Neural crest cell (in vitro differentiated cells): Measurements from ENCODE around the gene DNAJC24. TPM values are rescaled to one million over a fixed set of nuclear protein-coding genes. Genes with fewer than 3 reads are reported as not detected.
"Not testable (repeated sequence)": the region's sequence is repeated elsewhere in the genome, so short reads cannot be mapped to it uniquely, and the experiment has no call there.

Experiments
- DNase-seq: peaks from one replicate; pipeline ENCODE4 v3.0.0; 2021; ENCODE audit warnings: low read depth, mixed read lengths, low spot score
- H3K27ac Mint-ChIP-seq: one replicate; pipeline ENCODE4 v1.8.0; 2021; ENCODE audit warnings: mild to moderate bottlenecking, mixed read lengths; ENCODE audit not compliant: unreplicated experiment
- H3K27me3 Mint-ChIP-seq: 2 replicates; pipeline ENCODE4 v1.8.0; 2021; ENCODE audit warnings: low read depth, mild to moderate bottlenecking, mixed read lengths
- H3K36me3 Mint-ChIP-seq: 2 replicates; pipeline ENCODE4 v1.8.0; 2021; ENCODE audit warnings: low read depth, mild to moderate bottlenecking, mixed read lengths
- H3K4me1 Mint-ChIP-seq: 2 replicates; pipeline ENCODE4 v1.8.0; 2021; ENCODE audit warnings: mixed read lengths
- H3K4me3 Mint-ChIP-seq: one replicate; pipeline ENCODE4 v1.8.0; 2021; ENCODE audit warnings: mild to moderate bottlenecking, mixed read lengths
- H3K9me3 Mint-ChIP-seq: 2 replicates; pipeline ENCODE4 v1.8.0; 2021; ENCODE audit warnings: mixed read lengths
- CTCF ChIP-seq: fragments of 200-600 bp; sonication (generic); conservative IDR thresholded peaks from 2 replicates; pipeline ENCODE4 v1.5.0; 2021; ENCODE audit warnings: antibody characterized with exemption, mild to moderate bottlenecking
- long read RNA-seq: library from polyadenylated mRNA; unstranded; transcript quantifications from one replicate; pipeline ENCODE4 v2.0.0, GENCODE V29; 2020
- total RNA-seq: library from RNA; stranded (reverse); gene quantifications from 2 replicates; pipeline ENCODE4 v1.2.1, GENCODE V29; 2021

DNAJC24 gene
- 24.9 and 26.3 TPM in 2 replicates for total RNA-seq
- long read RNA-seq, transcript DNAJC24-209 (3 exons, 2,745 nt), result major isoform, 6 of 17 reads
- long read RNA-seq, partial matches to known transcripts, result 5 of 17 reads
- long read RNA-seq, other reads (novel, unspliced or antisense), result 5 of 17 reads

- Mint-ChIP-seq H3K4me3 (peak within 1 kb of the TSS; percentile 95), H3K4me1 (peaks cover 40% of the 10 kb centered on the region), H3K27ac (peak within 1 kb of the TSS; percentile 72), H3K27me3 (peaks cover 28% of the 10 kb centered on the region), H3K36me3 (no peaks in the 10 kb centered on the region), H3K9me3 (no peaks in the 10 kb centered on the region)
- peak; percentile 88 for DNase-seq
- TF ChIP-seq CTCF, result no peak
Measured at GRCh38 chr11:31369348-31370329, at the start of gene DNAJC24, which contains the start of gene DCDC1. DNAJC24 (plus strand) TSS chr11:31369860; CDS start chr11:31370749, 889 bp downstream. DCDC1 (minus strand) TSS chr11:31369739; CDS start chr11:31328280, 41,459 bp downstream.

- H3K36me3 Mint-ChIP-seq, DNase-seq, H3K27ac Mint-ChIP-seq, H3K4me3 Mint-ChIP-seq, H3K27me3 Mint-ChIP-seq, H3K9me3 Mint-ChIP-seq: not testable (repeated sequence)
- H3K4me1 Mint-ChIP-seq, result peaks cover 10% of the 10 kb centered on the region
Measured at GRCh38 chr11:31321494-31321893, 48.2 kb upstream of the DNAJC24 start.

- Mint-ChIP-seq H3K27me3 (no peaks in the 10 kb centered on the region), H3K4me1 (peaks cover 10% of the 10 kb centered on the region), H3K4me3 (no peak overlapping the region), H3K36me3 (peaks cover 5% of the 10 kb centered on the region), H3K9me3 (no peaks in the 10 kb centered on the region), H3K27ac (no peak overlapping the region)
- no peak for DNase-seq
- TF ChIP-seq CTCF, result no peak
Measured at GRCh38 chr11:31323145-31323544, 46.5 kb upstream of the DNAJC24 start.

GRCh38 chr11:31325160-31325559, 44.5 kb upstream of the DNAJC24 start:
- no peak overlapping the region for H3K27ac Mint-ChIP-seq
- H3K36me3 Mint-ChIP-seq, result peaks cover 7% of the 10 kb centered on the region
- peaks cover 2% of the 10 kb centered on the region for H3K9me3 Mint-ChIP-seq
- no peak overlapping the region for H3K4me3 Mint-ChIP-seq
- no peak for DNase-seq
- H3K4me1 Mint-ChIP-seq, result peaks cover 10% of the 10 kb centered on the region
- TF ChIP-seq CTCF, result no peak
- H3K27me3 Mint-ChIP-seq, result no peaks in the 10 kb centered on the region

- peaks cover 5% of the 10 kb centered on the region for H3K9me3 Mint-ChIP-seq
- no peak overlapping the region for H3K4me3 Mint-ChIP-seq
- no peaks in the 10 kb centered on the region for H3K27me3 Mint-ChIP-seq
- no peak for DNase-seq
- H3K27ac Mint-ChIP-seq, result no peak overlapping the region
- H3K4me1 Mint-ChIP-seq, result peaks cover 10% of the 10 kb centered on the region
- no peak for TF ChIP-seq CTCF
- peaks cover 16% of the 10 kb centered on the region for H3K36me3 Mint-ChIP-seq
Measured at GRCh38 chr11:31326470-31327148, 43.1 kb upstream of the DNAJC24 start.
